ENCODE measurements around the gene SHC4.

DNA sequence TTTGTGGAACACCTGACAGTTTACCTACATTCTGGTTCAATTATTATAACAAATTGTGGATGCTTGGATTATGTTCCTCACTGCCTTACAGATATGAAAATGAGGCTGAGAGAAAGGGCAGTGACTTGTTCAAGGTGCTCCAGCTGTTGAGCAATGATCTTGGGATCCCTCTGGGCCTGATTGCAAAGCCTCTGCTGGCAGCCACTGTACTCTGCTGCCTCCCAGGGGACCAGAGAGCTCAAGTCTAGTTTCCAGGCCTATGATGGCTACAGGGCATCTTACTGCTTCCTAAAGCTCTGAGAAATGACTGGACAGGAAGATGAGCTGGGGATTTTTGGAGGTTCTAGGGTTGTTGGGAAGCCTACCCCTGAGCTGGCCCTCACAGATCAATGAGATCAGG, 2.3 kb upstream of the SHC4 start:
- TF ChIP-seq, protein P1, sequence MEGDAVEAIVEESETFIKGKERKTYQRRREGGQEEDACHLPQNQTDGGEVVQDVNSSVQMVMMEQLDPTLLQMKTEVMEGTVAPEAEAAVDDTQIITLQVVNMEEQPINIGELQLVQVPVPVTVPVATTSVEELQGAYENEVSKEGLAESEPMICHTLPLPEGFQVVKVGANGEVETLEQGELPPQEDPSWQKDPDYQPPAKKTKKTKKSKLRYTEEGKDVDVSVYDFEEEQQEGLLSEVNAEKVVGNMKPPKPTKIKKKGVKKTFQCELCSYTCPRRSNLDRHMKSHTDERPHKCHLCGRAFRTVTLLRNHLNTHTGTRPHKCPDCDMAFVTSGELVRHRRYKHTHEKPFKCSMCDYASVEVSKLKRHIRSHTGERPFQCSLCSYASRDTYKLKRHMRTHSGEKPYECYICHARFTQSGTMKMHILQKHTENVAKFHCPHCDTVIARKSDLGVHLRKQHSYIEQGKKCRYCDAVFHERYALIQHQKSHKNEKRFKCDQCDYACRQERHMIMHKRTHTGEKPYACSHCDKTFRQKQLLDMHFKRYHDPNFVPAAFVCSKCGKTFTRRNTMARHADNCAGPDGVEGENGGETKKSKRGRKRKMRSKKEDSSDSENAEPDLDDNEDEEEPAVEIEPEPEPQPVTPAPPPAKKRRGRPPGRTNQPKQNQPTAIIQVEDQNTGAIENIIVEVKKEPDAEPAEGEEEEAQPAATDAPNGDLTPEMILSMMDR (IDR thresholded peaks at IDR 0.05) = no peak
- TF ChIP-seq POLR2A (IDR thresholded peaks at IDR 0.05) = no peak
